NCI-H187 (cell line): ENCODE measurements around the gene PRKG2.

ENCODE experiments used
- DNase-seq, 2 experiments: peaks; one replicate each; lab custom pipeline; 2025; lab: John Stamatoyannopoulos, UW

Gene PRKG2

DNA sequence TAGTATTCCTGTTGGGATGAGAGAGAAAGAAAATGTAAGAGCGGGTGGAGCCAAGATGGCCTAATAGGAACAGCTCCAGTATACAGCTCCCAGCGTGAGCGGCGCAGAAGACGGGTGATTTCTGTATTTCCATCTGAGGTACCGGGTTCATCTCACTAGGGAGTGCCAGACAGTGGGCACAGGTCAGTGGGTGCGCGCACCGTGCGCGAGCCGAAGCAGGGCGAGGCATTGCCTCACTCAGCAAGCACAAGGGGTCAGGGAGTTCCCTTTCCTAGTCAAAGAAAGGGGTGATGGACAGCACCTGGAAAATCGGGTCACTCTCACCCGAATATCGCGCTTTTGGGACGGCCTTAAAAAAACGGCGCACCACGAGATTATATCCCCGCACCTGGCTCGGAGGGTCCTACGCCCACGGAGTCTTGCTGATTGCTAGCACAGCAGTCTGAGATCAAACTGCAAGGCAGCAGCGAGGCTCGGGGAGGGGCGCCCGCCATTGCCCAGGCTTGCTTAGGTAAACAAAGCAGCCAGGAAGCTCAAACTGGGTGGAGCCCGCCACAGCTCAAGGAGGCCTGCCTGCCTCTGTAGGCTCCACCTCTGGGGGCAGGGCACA lies 61.2 kb downstream of the PRKG2 start:
- DNase-seq, result peak in 1 of 2 experiments; percentile 29

DNA sequence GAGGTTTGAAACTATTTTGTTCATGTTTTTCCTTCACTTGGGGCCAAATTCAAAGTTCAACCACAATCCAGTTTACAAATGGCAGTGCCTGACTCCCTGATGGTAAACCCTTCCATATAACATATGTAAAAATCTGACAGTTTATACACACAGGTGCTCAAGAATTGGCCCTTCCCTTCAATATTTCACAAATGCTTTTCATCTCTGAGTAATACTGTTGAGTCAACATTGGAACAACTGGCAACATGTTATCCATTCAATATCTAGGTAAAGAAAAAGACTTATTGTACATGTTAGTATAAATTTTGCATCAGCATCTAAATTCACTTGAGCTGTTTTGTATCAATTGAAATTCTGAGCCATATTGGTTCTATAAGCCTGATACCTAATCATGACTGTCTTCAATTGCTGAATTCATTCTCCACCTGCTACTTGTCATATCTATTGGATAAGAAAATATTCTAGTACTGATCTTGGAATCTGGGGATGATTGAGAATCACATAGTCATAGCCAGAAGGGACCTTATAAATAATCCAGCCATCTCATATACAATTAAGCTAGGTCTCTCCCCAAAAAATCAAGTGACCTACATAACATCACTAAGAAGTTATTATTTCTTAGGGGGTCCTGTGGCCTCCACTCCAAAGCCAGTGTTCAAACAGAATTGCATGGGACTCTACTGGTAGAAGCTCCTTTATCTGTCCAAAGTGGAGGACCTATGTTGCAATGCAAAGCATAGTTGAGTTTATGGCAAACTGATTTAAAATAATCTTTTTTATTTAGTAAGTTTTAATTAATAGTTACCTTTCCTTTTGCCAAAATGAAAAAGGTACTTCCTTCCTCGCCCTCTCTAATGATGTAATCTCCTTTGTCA lies 61.9 kb downstream of the PRKG2 start:
- DNase-seq, result no peak

DNA sequence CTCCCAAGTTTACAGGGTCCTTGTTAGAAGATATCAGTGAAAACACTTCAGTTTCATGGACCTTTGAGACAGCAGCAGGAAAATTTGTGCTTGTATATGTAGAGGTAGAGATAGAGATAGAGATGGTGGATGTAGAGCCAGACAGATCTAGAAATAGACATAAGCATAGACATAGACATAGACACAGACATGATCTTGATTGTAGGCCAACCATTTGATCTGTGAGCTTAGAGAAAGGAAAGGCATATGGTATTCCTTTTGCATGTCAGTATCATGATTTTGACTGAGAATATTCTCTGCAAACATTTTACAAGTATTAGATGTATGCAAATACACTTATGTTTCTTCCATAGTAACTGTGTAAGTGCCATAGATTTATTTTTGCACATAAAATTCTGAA lies 65.0 kb downstream of the PRKG2 start:
- DNase-seq, result no peak

DNA sequence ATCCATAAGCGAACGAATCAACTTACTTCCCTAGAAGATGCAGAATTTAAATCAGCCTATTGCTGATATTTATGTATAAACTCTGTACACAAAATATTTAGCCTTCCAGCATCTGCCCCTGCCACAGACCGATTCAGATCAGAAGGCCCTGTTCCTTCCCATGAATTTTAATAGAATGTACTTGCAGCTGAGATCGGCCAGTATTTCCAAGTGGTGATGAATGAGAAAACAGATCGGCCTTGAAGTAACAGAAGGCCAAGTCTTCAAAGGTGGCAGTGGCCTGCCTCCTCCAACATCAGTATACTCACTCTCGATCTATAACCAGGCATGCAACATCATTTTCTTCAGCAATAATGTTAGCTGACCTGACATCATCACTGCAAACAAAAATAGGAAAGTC lies 66.4 kb downstream of the PRKG2 start:
- no peak for DNase-seq

DNA sequence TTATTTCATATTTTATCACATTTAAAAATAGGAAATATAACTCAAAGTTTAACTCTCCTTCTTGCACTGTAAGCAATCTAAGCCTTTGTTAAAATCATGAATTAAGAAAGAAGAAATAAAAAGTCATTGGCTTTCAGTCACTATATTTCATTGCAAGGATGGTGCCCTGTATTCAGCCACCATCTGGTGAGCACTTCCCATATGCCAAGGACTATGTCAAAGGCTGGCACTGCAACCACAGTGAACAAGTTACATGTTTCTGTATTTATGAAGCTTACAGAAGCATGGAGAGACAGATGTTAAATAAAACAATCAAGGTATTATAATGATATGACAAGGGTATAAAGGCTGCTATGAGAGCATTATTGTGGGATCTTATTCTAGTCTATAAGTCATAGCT lies 68.6 kb downstream of the PRKG2 start:
- DNase-seq, result no peak

DNA sequence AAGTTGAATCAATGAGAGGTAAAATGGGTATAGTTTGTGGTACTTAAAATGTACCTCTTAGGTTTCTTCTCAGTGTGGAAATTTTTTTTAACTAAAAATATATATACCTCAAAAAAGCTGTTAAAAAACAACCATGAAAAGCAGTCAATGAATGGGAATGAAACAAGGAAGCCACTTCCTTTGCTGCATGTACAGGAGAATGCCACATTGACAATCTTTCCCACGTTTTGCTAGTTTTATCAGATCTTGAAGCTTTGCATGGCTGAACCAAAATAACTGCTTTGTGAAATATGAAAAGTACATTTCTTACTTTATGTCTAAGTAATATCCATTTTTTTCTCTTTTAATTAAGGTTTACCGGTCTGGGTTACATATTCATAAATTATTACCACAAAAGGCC lies 71.8 kb downstream of the PRKG2 start:
- no peak for DNase-seq

DNA sequence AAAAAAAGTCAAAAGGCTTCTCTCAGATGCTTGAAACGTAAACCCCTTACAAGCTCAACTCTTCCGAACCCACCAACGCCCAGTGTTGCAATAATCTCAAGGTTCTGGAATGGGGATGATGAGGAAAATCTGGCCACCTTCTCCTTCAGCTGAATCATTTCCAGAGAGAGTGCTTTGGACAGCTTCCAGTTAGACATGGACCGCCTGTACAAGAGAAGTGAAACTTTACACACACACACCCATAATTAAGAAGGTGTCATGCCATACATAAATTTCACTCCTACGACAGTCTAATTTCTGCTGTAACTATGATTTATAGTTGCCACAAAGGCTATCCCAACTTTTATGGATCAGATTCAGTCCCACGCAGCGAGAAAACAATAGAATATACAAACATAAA lies 72.3 kb downstream of the PRKG2 start:
- DNase-seq, result no peak

DNA sequence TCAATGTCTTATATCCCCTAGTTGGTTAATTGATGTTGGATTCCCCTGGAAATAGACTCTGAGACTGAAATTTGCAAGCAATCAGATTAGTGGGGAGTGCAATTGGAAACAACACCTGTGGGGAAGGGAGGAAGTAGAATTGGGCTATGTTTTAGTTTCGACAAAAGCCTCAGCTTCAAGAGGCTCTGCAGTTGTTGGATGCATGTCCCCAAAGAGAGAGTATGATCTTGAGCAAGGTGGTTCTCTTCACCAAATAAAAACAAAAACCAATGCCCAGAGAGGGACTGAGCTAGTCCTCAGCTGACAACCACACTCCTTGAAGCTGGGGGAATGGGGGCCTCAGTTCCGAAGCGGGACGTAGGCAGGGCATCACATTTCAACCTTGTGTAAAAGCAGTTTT lies 77.1 kb downstream of the PRKG2 start:
- DNase-seq, result no peak

DNA sequence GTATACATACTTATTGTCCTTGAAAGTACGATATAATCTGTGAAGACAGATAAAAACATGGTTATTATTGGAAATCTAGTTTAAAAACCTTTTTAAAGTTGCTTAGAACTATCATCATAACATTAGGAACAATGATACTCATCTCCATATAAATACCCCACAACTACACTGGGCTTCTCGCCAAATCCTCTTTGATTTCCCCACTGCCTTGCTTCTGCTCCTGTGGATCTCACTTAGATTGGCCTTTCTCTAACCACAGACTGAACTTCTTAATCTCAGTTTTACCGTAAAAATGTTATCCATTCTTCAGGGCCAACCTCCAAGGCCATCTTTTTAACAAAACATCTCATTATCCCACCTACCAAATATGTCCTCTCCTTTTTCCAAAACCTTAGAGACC lies 77.6 kb downstream of the PRKG2 start:
- no peak for DNase-seq

DNA sequence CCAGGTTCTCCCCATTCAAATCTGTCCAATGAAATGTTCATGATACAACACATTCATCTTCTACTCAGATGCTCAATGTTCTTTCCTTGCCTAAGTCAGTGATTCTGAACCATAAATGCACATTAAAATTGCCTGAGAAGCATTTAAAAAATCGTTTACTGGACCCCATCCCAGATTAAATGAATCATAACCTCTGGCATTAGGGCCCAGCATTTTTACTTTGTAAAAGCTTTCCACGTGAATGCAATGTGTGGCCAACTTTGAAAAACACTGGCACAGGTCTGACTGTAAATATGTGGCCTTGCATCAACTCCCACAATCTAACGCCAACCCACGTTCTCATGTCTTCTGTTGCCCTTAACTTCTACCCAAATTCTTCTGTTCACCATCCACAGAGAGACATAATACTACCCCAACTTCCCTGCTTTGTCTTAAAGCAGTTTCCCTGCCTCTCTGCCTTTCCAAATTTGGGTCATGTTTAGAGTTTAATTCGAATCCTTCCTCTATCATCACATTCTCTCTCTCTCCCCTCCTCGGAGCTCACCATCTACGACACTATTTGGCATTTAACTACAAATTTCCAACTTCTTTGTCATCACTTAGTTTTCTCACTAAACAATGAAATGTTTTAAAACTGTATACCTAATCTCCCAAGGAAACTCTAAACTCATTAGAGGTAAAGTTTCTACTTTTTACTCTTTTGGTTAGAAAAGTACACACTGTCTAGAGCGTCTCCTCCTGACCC lies 78.7 kb downstream of the PRKG2 start:
- no peak for DNase-seq

DNA sequence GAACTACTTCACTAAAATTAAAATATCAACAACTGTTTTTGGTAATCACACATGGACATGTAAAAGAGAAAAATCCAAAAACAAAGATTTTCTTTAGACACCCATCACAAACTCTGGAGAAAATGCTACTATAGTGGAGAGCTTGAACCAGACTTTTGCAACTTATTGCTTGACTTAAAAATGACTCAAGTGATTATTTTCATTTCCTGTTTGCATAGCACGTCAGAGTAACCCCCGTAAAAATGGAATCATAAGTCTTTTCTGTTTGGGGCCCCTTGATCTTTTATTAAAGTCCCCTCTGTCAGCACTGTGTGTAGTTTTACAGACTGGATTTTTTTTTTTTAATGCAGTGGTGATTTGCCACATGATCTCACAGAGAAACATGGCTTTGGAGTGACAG lies 79.5 kb downstream of the PRKG2 start:
- no peak for DNase-seq

DNA sequence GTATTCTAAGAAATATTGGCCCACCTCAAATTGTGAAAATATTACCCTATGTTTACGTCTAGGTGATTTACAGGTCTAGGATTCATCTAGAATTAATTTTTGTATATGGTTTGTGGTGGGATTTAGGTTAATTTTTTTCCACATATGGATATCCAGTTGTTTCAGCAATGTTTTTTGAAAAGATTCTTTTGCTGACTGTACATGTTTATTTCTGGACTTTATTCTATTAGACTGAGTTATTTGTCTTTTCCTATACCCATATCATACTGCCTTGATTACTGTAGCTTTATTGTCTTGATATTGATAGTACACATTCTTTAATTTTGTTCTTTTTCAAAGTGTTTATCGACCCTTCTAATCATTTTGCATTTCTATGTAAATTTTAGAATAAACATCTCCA lies 83.5 kb downstream of the PRKG2 start:
- no peak for DNase-seq

DNA sequence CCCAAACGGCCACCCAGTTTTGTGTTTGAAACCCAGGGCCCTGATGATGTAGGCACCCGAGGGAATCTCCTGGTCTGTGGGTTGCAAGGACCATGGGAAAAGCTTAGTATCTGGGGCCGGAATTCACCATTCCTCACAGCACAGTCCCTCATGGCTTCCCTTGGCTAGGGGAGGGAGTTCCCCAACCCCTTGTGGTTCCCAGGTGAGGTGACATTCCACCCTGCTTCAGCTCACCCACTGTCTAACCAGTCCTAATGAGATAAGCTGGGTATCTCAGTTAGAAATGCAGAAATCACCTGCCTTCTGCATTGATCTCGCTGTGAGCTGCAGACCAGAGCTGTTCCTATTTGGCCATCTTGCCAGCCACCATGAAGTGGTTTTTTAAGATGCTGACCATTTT lies 84.0 kb downstream of the PRKG2 start:
- DNase-seq, result no peak

DNA sequence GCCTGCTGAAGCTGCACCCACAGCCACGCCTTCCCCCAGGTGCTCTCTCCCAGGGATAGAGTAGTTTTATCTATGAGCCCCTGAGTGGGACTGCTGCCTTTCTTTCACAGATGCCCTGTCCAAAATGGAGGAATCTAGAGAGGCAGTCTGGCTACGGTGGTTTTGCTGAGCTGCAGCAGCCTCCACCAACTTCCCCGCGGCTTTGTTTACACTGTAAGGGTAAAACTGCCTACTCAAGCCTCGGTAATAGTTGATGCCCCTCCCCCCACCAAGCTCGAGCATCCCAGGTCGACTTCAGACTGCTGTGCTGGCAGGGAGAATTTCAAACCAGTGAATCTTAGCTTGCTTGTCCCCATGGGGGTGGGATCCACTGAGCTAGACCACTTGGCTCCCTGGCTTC lies 84.5 kb downstream of the PRKG2 start:
- no peak for DNase-seq

DNA sequence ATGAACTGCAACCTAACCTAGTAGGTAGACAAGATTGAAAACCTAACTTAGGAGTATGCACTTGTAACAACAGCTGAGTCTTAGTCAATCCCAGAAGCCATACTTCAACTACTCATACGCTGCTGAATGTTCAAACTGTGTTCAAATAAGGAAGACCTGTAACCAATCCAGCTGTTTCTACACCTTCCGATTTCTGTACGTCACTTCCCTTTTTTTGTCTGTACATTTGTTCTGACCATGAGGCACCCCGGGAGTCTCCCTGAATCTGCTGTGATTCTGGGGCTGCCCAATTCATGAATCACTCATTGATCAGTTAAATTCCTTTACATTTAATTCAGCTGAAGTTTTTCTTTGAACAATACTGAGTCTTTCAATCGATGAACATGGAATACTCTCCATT lies 95.0 kb downstream of the PRKG2 start:
- no peak for DNase-seq

DNA sequence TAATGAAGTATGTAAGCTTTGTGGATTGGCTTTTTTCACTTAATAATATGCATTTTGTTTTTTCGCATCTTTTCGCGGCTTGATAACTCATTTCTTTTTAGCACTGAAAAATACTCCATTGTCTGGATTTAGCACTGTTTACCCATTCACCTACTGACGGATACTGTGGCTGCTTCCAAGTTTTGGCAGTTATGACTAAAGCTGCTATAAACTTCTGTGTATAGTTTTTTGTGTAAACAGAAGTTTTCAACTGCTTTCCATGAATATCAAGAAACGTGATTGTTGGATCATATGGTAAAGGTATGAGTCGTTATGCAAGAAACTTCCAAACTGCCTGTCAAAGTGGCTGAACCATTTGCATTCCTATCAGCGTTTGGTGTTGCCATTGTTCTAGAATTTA lies 96.9 kb downstream of the PRKG2 start:
- DNase-seq, result no peak

DNA sequence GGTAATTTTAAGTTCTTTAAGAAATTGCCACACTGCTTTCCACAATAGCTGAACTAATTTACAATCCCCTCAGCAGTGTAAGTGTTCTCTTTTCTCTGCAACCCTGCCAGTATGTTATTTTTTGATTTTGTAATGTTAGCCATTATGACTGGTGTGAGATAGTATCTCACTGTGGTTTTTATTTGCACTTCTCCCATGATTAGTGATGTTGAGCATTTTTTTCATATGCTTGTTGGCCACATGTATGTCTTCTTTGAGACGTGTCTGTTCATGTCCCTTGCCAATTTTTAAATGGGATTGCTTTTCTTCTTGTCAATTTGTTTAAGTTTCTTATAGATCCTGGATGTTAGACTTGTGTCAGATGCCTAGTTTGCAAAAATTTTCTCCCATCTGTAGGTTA lies 98.5 kb downstream of the PRKG2 start:
- DNase-seq, result no peak

DNA sequence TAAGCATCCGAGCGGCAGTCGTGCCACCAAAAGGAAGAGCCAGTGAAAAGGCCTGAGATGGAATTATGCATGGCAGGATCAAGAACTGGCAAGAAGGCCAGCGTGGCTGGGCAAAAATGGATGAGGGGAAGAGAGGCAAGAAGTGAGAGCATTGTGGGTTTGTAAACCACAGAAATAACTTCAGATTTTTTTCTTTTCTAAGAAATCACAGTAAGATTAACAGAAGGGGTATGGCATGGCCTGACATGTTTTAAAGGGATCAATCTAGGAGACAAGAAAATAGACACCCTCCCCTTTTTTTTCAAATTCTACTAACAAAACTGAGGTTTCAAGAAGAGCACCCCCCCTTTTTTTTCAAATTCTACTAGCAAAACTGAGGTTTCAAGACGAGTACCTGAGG lies 102.0 kb downstream of the PRKG2 start:
- no peak for DNase-seq

DNA sequence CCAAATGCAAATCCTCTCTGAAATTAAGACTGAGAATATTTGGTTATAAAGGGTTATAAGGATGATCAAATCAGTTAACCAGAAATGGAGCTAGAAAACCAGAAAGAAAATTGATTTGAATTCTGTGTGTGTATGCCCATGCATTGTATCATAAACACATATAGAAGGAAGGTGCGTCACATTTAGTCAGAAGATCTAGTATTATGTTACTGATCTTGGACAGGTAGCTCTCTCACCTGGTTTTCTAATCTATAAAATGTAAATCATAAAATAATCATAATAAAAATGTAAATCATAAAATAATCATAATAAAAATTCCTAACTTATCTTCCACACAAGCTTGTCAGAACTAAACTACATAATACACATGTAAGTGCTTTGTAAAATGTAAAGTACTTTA lies 105.7 kb downstream of the PRKG2 start:
- no peak for DNase-seq

DNA sequence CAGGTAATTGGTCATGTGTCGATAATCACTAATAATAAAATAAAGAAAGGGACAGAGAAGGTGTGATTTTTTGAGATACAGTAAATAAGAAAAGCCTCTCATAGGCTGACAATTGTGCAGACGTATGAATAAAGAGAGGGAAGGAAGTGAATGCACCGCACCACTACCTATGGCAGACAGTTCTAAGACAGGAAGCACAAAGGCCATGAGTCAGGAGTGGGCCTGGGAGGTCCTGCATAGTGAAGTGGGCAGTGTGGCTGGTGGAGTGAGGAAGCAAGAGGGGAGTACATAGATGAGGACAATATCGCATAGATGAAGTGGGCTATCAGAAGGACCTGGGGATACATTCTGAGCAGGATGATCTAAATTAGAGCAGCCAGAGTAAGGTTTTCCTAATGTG lies 108.9 kb downstream of the PRKG2 start:
- no peak for DNase-seq

DNA sequence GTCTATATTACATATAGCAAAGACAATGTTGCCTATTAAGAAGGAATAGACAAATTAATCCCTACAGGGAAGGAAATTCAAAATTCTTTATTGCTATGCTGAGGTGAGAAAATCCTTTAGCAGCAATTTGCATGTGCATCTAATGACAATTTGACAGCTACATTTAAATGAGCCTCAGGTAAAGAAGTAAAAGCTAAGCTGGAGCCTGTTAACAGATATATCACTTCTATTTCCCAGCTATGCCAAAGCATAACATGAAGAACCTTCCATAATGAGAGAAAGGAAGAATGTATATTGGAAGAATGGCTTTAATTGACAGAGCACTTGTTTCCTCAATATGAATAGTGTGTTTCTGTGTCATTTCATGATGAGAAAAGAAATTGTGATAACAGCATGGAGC lies 112.9 kb downstream of the PRKG2 start:
- no peak for DNase-seq

DNA sequence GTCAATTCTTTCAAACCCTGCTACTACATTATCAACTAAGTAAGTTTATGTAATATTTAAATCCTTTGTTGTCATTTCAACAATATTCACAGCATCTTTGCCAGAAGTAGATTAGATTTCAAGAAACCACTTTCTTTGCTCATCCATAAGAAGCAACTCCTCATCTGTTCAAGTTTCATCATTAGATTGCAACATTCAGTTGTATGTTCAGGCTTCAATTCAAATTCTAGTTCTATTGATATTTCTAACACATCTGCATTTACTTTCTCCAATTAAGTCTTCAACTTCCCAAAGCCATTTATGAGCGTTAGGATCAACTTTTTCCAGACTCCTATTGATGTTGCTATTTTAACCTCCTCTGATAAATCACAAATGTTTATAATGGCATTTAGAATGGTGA lies 118.5 kb downstream of the PRKG2 start:
- no peak for DNase-seq

DNA sequence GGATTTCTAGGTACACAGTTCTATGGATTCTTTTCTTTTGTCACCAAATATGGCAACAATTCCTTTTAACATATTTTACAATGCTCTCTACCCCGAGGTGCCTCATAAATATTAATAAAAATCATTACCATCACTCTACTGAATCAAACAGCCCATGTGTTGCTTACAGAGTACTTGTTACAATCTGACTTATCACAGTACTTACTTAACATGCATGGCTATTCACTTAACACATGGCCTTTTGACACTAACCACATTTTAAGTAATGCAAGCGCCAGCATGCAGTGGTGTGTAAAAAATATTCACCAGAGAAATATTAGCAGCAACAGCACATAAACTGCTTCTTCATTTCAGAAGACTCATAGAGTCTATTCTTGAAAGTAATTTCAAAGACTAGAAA lies 119.6 kb downstream of the PRKG2 start:
- no peak for DNase-seq
